BE2C (cell line): ENCODE results near the gene F12.

Experiments used
- DNase-seq: peaks from one replicate; pipeline ENCODE4 v3.0.0-alpha.2; 2020
- H3K27me3 ChIP-seq: fragments of 250-450 bp; sonication (Bioruptor Pico); 2 replicates; pipeline ENCODE4 v1.5.1; 2020; ENCODE audit warnings: mild to moderate bottlenecking
- H3K36me3 ChIP-seq: fragments of 250-450 bp; sonication (Bioruptor Pico); 2 replicates; pipeline ENCODE4 v1.5.1; 2020; ENCODE audit warnings: mild to moderate bottlenecking
- H3K4me1 ChIP-seq: fragments of 250-450 bp; sonication (Bioruptor Pico); 2 replicates; pipeline ENCODE4 v1.5.1; 2020
- H3K4me3 ChIP-seq: 2 replicates; pipeline ENCODE4 v1.5.1; 2011; ENCODE audit warnings: low read depth, low read length
- H3K9me3 ChIP-seq: fragments of 250-450 bp; sonication (Bioruptor Pico); 2 replicates; pipeline ENCODE4 v1.5.1; 2020
- CTCF ChIP-seq: IDR thresholded peaks from 2 replicates; pipeline ENCODE4 v1.5.1; 2012; ENCODE audit warnings: mild to moderate bottlenecking, low read depth, low read length

Gene F12

GRCh38 chr5:177383181-177383580 lies 26.2 kb downstream of the F12 start:
- no peaks in the 10 kb centered on the region for H3K4me1 ChIP-seq
- TF ChIP-seq CTCF = no peak
- no peak for DNase-seq

GRCh38 chr5:177382423-177383029 lies 26.8 kb downstream of the F12 start:
- Histone ChIP-seq H3K36me3 (no peaks in the 10 kb centered on the region), H3K4me3 (no peak overlapping the region), H3K9me3 (no peaks in the 10 kb centered on the region), H3K27me3 (no peaks in the 10 kb centered on the region), H3K4me1 (no peaks in the 10 kb centered on the region)
- peak; percentile 43 for DNase-seq
- TF ChIP-seq CTCF = peak; percentile 40; the same call in 1 of the 2 replicates

More at GRCh38 chr5:177383181-177383580, 26.2 kb downstream of the F12 start:
- Histone ChIP-seq H3K27me3 (no peaks in the 10 kb centered on the region), H3K9me3 (no peaks in the 10 kb centered on the region), H3K4me3 (no peak overlapping the region), H3K36me3 (no peaks in the 10 kb centered on the region)

- Histone ChIP-seq H3K27me3 (no peaks in the 10 kb centered on the region), H3K4me1 (no peaks in the 10 kb centered on the region), H3K9me3 (no peaks in the 10 kb centered on the region), H3K4me3 (no peak overlapping the region), H3K36me3 (no peaks in the 10 kb centered on the region)
- no peak for TF ChIP-seq CTCF
- DNase-seq = no peak
These were observed 28.6 kb downstream of the F12 start for GRCh38 chr5:177380805-177381126.

GRCh38 chr5:177378884-177379883 lies 30.2 kb downstream of the F12 start:
- no peaks in the 10 kb centered on the region for H3K4me1 ChIP-seq
- no peaks in the 10 kb centered on the region for H3K36me3 ChIP-seq
- no peaks in the 10 kb centered on the region for H3K27me3 ChIP-seq
- TF ChIP-seq CTCF = no peak
- H3K4me3 ChIP-seq = no peak overlapping the region
- DNase-seq = no peak
- H3K9me3 ChIP-seq = no peaks in the 10 kb centered on the region

GRCh38 chr5:177377851-177378776 lies 31.2 kb downstream of the F12 start:
- no peak for DNase-seq
- TF ChIP-seq CTCF = no peak
- Histone ChIP-seq H3K4me3 (no peak overlapping the region), H3K27me3 (no peaks in the 10 kb centered on the region), H3K9me3 (no peaks in the 10 kb centered on the region), H3K36me3 (no peaks in the 10 kb centered on the region), H3K4me1 (no peaks in the 10 kb centered on the region)
